HEK293 (cell line): Measurements from ENCODE around the gene DYNLL1.

ENCODE experiments used
- BCL11B ChIP-seq: fragments of 450-650 bp; formaldehyde crosslinking; IDR thresholded peaks from 2 replicates; pipeline ENCODE4 v1.5.1; 2016; ENCODE audit warnings: low read depth, missing biosample characterization, missing genetic modification characterization
- MZF1 ChIP-seq: fragments of 450-650 bp; formaldehyde crosslinking; IDR thresholded peaks from 2 replicates; pipeline ENCODE4 v1.5.1; 2017; ENCODE audit warnings: missing biosample characterization, missing genetic modification characterization, borderline replicate concordance
- PRDM1 ChIP-seq: fragments of 450-650 bp; formaldehyde crosslinking; IDR thresholded peaks from 2 replicates; pipeline ENCODE4; 2016; ENCODE audit warnings: missing biosample characterization, missing genetic modification characterization
- SP7 ChIP-seq: fragments of 450-650 bp; formaldehyde crosslinking; IDR thresholded peaks from 2 replicates; pipeline ENCODE4 v1.5.1; 2016; ENCODE audit warnings: missing biosample characterization, missing genetic modification characterization
- ZBTB17 ChIP-seq: fragments of 450-650 bp; formaldehyde crosslinking; IDR thresholded peaks from 2 replicates; pipeline ENCODE4 v1.5.1; 2016; ENCODE audit warnings: missing biosample characterization, missing genetic modification characterization
- ZBTB48 ChIP-seq: fragments of 450-650 bp; formaldehyde crosslinking; IDR thresholded peaks from 2 replicates; pipeline ENCODE4 v1.5.1; 2016; ENCODE audit warnings: missing biosample characterization, missing genetic modification characterization
- ZFP69B ChIP-seq: fragments of 450-650 bp; formaldehyde crosslinking; IDR thresholded peaks from 2 replicates; pipeline ENCODE4 v1.5.1; 2016; ENCODE audit warnings: missing biosample characterization, missing genetic modification characterization
- ZNF140 ChIP-seq: fragments of 450-650 bp; formaldehyde crosslinking; IDR thresholded peaks from 2 replicates; pipeline ENCODE4 v1.5.1; 2016; ENCODE audit warnings: missing biosample characterization, missing genetic modification characterization
- ZNF335 ChIP-seq: fragments of 450-650 bp; formaldehyde crosslinking; conservative IDR thresholded peaks from 2 replicates; pipeline ENCODE4 v1.5.1; 2016; ENCODE audit warnings: missing biosample characterization, missing genetic modification characterization
- ZNF341 ChIP-seq: fragments of 450-650 bp; formaldehyde crosslinking; IDR thresholded peaks from 2 replicates; pipeline ENCODE4; 2016; ENCODE audit warnings: low read depth, missing biosample characterization, missing genetic modification characterization
- ZNF366 ChIP-seq: fragments of 450-650 bp; formaldehyde crosslinking; conservative IDR thresholded peaks from 2 replicates; pipeline ENCODE4 v1.5.1; 2016; ENCODE audit warnings: missing biosample characterization, missing genetic modification characterization
- ZNF530 ChIP-seq: fragments of 450-650 bp; formaldehyde crosslinking; IDR thresholded peaks from 2 replicates; pipeline ENCODE4 v1.5.1; 2016; ENCODE audit warnings: low read depth, missing biosample characterization, missing genetic modification characterization
- ZNF571 ChIP-seq: fragments of 450-650 bp; formaldehyde crosslinking; IDR thresholded peaks from 2 replicates; pipeline ENCODE4 v1.5.0; 2017; ENCODE audit warnings: missing biosample characterization, missing genetic modification characterization
- ZNF624 ChIP-seq: fragments of 450-650 bp; formaldehyde crosslinking; IDR thresholded peaks from 2 replicates; pipeline ENCODE4 v1.5.1; 2017; ENCODE audit warnings: missing biosample characterization, missing genetic modification characterization
- ZNF785 ChIP-seq: fragments of 450-650 bp; formaldehyde crosslinking; IDR thresholded peaks from 2 replicates; pipeline ENCODE4 v1.5.1; 2016; ENCODE audit warnings: missing biosample characterization, missing genetic modification characterization
- ZSCAN16 ChIP-seq: fragments of 450-650 bp; formaldehyde crosslinking; IDR thresholded peaks from 2 replicates; pipeline ENCODE4 v1.5.1; 2016; ENCODE audit warnings: missing biosample characterization, missing genetic modification characterization
- TF ChIP-seq, protein P1 (sequence below): fragments of 450-650 bp; formaldehyde crosslinking; IDR thresholded peaks from 2 replicates; pipeline ENCODE4 v1.5.1; 2016; ENCODE audit warnings: missing biosample characterization, missing genetic modification characterization
- TF ChIP-seq, protein P2 (sequence below): fragments of 450-650 bp; formaldehyde crosslinking; optimal IDR thresholded peaks from 2 replicates; pipeline ENCODE3; 2016; ENCODE audit warnings: missing biosample characterization, mild to moderate bottlenecking, missing genetic modification characterization
- TF ChIP-seq, protein P3 (sequence below): fragments of 450-650 bp; formaldehyde crosslinking; IDR thresholded peaks from 2 replicates; pipeline ENCODE4 v1.5.1; 2016; ENCODE audit warnings: missing biosample characterization, missing genetic modification characterization
- TF ChIP-seq, protein P4 (sequence below): fragments of 450-650 bp; IDR thresholded peaks from 2 replicates; pipeline ENCODE4 v1.5.1; 2018; ENCODE audit warnings: missing biosample characterization, missing genetic modification characterization
- TF ChIP-seq, protein P5 (sequence below): fragments of 450-650 bp; formaldehyde crosslinking; IDR thresholded peaks from 2 replicates; pipeline ENCODE4 v1.5.1; 2016; ENCODE audit warnings: missing biosample characterization, missing genetic modification characterization
- TF ChIP-seq, protein P6 (sequence below): fragments of 450-650 bp; formaldehyde crosslinking; IDR thresholded peaks from 2 replicates; pipeline ENCODE4 v1.5.1; 2016; ENCODE audit warnings: missing biosample characterization, missing genetic modification characterization
- TF ChIP-seq, protein P7 (sequence below): fragments of 450-650 bp; formaldehyde crosslinking; IDR thresholded peaks from 2 replicates; pipeline ENCODE4 v1.5.1; 2016; ENCODE audit warnings: missing biosample characterization, missing genetic modification characterization
- TF ChIP-seq, protein P8 (sequence below): fragments of 450-650 bp; formaldehyde crosslinking; conservative IDR thresholded peaks from 2 replicates; pipeline ENCODE4 v1.5.1; 2016; ENCODE audit warnings: low read depth, missing biosample characterization, missing genetic modification characterization

DYNLL1 gene

DNA sequence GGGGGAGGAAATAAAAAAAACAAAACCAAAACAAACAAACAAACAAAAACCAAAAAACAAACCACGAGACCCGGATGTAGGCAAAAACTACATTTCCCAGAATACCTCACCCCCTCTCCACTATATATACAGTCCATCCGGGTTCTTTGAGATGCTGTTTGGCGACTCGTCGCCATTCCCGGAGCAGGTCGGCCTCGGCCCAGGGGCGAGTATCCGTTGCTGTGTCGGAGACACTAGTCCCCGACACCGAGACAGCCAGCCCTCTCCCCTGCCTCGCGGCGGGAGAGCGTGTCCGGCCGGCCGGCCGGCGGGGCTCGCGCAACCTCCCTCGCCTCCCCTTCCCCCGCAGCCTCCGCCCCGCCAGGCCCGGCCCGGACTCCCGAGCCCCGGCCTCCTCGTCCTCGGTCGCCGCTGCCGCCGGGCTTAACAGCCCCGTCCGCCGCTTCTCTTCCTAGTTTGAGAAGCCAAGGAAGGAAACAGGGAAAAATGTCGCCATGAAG, 38.3 kb downstream of the DYNLL1 start, which contains the start of gene RNF10 (continued):
- TF ChIP-seq ZNF624 (tag by site-specific recombination) (no peak), BCL11B (no peak), ZNF530 (tag by site-specific recombination) (no peak), PRDM1 (tag by site-specific recombination) (no peak), ZNF571 (no peak), ZBTB17 (tag by site-specific recombination) (peak; percentile 75), ZNF140 (tag by site-specific recombination) (no peak), ZBTB48 (tag by site-specific recombination) (no peak), ZNF366 (no peak), ZFP69B (tag by site-specific recombination) (no peak), ZNF785 (tag by site-specific recombination) (no peak), SP7 (peak; percentile 31; the same call in 1 of the 2 replicates), ZSCAN16 (tag by site-specific recombination) (0 out of 2 replicates have a peak, but pooled peaks have one; percentile 43), ZNF335 (tag by site-specific recombination) (peak; percentile 93), MZF1 (tag by site-specific recombination) (no peak), ZNF341 (peak; percentile 87)
- TF ChIP-seq, protein P1, sequence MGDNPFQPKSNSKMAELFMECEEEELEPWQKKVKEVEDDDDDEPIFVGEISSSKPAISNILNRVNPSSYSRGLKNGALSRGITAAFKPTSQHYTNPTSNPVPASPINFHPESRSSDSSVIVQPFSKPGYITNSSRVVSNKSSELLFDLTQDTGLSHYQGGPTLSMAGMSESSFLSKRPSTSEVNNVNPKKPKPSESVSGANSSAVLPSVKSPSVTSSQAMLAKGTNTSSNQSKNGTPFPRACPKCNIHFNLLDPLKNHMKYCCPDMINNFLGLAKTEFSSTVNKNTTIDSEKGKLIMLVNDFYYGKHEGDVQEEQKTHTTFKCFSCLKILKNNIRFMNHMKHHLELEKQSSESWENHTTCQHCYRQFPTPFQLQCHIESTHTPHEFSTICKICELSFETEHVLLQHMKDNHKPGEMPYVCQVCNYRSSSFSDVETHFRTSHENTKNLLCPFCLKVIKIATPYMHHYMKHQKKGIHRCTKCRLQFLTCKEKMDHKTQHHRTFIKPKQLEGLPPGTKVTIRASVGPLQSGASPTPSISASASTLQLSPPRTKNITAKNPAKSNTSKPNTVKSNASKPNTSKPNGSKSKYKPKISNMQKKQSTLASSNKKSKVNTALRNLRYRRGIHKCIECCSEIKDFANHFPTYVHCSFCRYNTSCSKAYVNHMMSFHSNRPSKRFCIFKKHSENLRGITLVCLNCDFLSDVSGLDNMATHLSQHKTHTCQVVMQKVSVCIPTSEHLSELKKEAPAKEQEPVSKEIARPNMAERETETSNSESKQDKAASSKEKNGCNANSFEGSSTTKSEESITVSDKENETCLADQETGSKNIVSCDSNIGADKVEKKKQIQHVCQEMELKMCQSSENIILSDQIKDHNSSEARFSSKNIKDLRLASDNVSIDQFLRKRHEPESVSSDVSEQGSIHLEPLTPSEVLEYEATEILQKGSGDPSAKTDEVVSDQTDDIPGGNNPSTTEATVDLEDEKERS (tag by site-specific recombination), result no peak
- TF ChIP-seq, protein P2, sequence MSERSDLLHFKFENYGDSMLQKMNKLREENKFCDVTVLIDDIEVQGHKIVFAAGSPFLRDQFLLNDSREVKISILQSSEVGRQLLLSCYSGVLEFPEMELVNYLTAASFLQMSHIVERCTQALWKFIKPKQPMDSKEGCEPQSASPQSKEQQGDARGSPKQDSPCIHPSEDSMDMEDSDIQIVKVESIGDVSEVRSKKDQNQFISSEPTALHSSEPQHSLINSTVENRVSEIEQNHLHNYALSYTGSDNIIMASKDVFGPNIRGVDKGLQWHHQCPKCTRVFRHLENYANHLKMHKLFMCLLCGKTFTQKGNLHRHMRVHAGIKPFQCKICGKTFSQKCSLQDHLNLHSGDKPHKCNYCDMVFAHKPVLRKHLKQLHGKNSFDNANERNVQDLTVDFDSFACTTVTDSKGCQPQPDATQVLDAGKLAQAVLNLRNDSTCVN (tag by site-specific recombination), result no peak
- TF ChIP-seq, protein P3, sequence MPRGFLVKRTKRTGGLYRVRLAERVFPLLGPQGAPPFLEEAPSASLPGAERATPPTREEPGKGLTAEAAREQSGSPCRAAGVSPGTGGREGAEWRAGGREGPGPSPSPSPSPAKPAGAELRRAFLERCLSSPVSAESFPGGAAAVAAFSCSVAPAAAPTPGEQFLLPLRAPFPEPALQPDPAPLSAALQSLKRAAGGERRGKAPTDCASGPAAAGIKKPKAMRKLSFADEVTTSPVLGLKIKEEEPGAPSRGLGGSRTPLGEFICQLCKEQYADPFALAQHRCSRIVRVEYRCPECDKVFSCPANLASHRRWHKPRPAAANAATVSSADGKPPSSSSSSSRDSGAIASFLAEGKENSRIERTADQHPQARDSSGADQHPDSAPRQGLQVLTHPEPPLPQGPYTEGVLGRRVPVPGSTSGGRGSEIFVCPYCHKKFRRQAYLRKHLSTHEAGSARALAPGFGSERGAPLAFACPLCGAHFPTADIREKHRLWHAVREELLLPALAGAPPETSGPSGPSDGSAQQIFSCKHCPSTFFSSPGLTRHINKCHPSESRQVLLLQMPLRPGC (tag by site-specific recombination), result 0 out of 2 replicates have a peak, but pooled peaks have one; percentile 20
- TF ChIP-seq, protein P4, sequence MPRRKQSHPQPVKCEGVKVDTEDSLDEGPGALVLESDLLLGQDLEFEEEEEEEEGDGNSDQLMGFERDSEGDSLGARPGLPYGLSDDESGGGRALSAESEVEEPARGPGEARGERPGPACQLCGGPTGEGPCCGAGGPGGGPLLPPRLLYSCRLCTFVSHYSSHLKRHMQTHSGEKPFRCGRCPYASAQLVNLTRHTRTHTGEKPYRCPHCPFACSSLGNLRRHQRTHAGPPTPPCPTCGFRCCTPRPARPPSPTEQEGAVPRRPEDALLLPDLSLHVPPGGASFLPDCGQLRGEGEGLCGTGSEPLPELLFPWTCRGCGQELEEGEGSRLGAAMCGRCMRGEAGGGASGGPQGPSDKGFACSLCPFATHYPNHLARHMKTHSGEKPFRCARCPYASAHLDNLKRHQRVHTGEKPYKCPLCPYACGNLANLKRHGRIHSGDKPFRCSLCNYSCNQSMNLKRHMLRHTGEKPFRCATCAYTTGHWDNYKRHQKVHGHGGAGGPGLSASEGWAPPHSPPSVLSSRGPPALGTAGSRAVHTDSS (tag by site-specific recombination), result no peak
- TF ChIP-seq, protein P5, sequence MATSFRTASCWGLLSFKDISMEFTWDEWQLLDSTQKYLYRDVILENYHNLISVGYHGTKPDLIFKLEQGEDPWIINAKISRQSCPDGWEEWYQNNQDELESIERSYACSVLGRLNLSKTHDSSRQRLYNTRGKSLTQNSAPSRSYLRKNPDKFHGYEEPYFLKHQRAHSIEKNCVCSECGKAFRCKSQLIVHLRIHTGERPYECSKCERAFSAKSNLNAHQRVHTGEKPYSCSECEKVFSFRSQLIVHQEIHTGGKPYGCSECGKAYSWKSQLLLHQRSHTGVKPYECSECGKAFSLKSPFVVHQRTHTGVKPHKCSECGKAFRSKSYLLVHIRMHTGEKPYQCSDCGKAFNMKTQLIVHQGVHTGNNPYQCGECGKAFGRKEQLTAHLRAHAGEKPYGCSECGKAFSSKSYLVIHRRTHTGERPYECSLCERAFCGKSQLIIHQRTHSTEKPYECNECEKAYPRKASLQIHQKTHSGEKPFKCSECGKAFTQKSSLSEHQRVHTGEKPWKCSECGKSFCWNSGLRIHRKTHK (tag by site-specific recombination), result no peak
- TF ChIP-seq, protein P6, sequence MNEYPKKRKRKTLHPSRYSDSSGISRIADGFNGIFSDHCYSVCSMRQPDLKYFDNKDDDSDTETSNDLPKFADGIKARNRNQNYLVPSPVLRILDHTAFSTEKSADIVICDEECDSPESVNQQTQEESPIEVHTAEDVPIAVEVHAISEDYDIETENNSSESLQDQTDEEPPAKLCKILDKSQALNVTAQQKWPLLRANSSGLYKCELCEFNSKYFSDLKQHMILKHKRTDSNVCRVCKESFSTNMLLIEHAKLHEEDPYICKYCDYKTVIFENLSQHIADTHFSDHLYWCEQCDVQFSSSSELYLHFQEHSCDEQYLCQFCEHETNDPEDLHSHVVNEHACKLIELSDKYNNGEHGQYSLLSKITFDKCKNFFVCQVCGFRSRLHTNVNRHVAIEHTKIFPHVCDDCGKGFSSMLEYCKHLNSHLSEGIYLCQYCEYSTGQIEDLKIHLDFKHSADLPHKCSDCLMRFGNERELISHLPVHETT (tag by site-specific recombination), result peak; percentile 54
- TF ChIP-seq, protein P7, sequence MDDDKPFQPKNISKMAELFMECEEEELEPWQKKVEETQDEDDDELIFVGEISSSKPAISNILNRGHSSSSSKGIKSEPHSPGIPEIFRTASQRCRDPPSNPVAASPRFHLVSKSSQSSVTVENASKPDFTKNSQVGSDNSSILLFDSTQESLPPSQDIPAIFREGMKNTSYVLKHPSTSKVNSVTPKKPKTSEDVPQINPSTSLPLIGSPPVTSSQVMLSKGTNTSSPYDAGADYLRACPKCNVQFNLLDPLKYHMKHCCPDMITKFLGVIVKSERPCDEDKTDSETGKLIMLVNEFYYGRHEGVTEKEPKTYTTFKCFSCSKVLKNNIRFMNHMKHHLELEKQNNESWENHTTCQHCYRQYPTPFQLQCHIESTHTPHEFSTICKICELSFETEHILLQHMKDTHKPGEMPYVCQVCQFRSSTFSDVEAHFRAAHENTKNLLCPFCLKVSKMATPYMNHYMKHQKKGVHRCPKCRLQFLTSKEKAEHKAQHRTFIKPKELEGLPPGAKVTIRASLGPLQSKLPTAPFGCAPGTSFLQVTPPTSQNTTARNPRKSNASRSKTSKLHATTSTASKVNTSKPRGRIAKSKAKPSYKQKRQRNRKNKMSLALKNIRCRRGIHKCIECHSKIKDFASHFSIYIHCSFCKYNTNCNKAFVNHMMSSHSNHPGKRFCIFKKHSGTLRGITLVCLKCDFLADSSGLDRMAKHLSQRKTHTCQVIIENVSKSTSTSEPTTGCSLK (tag by site-specific recombination), result no peak
- TF ChIP-seq, protein P8, sequence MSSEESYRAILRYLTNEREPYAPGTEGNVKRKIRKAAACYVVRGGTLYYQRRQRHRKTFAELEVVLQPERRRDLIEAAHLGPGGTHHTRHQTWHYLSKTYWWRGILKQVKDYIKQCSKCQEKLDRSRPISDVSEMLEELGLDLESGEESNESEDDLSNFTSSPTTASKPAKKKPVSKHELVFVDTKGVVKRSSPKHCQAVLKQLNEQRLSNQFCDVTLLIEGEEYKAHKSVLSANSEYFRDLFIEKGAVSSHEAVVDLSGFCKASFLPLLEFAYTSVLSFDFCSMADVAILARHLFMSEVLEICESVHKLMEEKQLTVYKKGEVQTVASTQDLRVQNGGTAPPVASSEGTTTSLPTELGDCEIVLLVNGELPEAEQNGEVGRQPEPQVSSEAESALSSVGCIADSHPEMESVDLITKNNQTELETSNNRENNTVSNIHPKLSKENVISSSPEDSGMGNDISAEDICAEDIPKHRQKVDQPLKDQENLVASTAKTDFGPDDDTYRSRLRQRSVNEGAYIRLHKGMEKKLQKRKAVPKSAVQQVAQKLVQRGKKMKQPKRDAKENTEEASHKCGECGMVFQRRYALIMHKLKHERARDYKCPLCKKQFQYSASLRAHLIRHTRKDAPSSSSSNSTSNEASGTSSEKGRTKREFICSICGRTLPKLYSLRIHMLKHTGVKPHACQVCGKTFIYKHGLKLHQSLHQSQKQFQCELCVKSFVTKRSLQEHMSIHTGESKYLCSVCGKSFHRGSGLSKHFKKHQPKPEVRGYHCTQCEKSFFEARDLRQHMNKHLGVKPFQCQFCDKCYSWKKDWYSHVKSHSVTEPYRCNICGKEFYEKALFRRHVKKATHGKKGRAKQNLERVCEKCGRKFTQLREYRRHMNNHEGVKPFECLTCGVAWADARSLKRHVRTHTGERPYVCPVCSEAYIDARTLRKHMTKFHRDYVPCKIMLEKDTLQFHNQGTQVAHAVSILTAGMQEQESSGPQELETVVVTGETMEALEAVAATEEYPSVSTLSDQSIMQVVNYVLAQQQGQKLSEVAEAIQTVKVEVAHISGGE (tag by site-specific recombination), result peak; percentile 30; the same call in 1 of the 2 replicates
